Suprapubic skin (tissue), 3 donors: ENCODE data around the gene OARD1.

Experiments used
- CTCF ChIP-seq, 2 donors: fragments of 200-600 bp in 1 of 2; fragments of 450-650 bp in 1 of 2; sonication (generic) in 1 of 2; IDR thresholded peaks; one replicate each; pipeline ENCODE4 v1.5.1; 2016 to 2019; ENCODE audit warnings: antibody characterized with exemption in 2 of 2, mild to moderate bottlenecking in 1 of 2, moderate library complexity in 1 of 2
- POLR2AphosphoS5 ChIP-seq, 3 donors: sonication (generic); formaldehyde crosslinking; IDR thresholded peaks; one replicate each; pipeline ENCODE4 v1.6.1; 2017; ENCODE audit warnings: antibody characterized with exemption in 3 of 3

GRCh38 chr6:41058783-41059181 lies 13.4 kb downstream of the OARD1 start:
- TF ChIP-seq POLR2AphosphoS5 (IDR thresholded peaks at IDR 0.05) (no peak), CTCF (IDR thresholded peaks at IDR 0.05) (no peak)
